GM21447 (cell line): Measurements from ENCODE around the gene NEDD9.

Experiments used
- ATAC-seq: cut with Tn5 transposase; IDR thresholded peaks from one replicate; pipeline ENCODE4 v1.9.1; 2021; ENCODE audit not compliant: unreplicated experiment

NEDD9 gene

DNA sequence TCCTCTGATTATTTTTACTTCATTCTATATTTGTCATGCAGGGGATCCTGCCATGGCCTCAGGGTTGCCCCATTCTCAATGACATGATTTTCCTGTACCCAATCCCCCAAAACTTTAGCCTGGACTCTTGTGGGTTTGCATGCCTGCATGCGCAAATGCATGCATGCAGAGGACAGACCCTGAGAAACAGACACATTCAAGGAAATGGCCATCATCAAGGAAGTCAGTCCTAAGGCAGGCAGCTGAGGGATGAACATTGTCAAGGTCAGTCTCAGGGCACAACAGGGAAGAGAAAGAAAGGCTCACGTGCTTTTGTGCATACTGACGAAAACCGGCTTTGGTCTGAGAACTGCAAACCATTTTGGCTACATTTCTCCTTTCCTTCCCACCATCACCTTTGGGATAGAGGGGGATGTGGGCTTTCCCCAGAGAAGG, 13.1 kb downstream of the NEDD9 start:
- ATAC-seq: no peak

DNA sequence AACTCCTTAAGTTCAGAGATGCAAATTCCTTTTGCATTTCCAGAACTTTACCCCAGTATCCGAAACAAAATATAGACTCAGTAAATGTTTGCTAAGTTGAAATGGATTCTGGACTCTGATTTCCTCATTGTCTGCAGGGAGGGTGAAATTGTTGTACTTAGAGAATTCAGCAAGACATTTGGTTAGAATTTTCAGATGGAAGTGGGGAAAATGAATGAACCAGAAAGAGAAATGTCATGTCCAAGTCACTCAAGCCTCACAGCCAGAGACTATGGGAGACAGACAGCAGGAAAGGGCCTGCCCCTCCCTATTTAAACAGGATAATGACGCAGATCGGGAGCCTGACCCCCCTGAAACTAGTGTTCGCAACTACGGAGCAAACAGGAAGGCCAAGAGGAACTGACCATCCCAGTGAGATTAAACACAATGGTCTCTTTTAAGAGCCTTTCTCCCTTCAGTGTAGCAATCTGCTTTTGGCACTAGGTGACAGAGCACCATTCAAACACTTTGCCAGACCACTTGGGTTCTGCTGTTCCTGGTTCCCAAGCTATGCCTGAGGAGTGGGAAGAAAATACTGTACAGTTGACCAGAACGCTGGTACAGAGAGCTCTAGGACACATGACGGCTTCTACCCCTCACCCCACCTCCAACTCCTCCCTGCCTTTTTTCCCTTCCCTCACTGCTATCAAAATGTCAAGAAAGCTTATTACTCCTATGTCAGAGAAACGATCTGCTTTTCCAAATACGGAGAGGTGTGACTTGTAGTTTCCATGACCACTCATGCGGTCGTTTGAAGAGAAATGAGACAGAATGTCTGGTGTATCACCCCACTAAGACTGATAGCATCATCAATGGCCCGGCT, 13.7 kb downstream of the NEDD9 start:
- no peak for ATAC-seq

DNA sequence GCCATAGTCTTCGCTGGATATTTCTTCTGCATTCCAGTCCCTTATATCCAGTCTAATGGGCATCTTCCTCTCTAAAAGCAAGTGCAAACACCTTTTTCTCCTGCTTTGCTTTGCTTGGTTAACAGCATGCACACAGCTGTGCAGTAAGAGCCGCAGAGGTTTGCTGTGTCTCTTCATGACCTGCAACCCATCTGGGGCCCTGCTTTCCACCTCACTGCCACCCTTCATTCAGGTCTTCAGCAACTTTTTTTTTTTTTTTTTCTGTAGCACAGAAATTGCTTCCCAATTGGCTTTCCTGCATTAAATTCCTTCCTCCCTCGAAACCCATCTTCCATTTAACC, 14.4 kb downstream of the NEDD9 start:
- ATAC-seq: no peak

DNA sequence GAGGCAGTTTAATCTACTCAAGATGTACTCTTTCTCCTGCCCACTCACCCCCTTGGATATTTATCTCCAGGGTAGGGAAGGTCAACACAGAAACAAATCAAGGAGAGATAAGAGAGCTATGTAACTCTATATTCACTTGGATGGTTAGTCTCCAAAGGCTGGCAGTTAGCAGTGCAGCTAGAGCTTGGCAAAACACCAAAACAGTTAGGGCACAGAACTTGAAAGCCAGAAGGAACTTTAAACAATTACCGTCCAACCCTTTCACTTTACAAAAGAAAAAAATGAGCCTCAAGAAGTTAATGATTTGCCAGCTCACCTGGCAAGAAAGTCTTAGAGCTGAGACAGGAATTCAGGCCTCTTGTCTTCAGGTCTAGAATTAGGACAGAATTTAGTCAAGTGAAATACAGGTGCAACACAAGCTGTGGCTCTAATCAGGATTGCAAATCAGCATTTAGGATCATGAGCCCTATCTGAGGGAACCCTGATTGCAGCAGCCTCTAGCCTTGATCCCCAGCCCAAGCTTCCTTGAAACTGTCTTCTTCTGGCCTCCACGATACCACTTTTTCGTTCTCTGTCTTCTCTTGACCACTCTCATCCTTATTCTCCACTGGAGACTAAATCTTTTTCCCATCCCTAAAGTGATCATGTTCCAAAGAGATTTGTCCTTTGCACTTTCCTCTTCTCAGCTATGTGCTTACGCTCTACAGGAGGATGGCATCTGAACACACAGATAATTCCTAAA, 14.9 kb downstream of the NEDD9 start:
- peak; percentile 74 for ATAC-seq

DNA sequence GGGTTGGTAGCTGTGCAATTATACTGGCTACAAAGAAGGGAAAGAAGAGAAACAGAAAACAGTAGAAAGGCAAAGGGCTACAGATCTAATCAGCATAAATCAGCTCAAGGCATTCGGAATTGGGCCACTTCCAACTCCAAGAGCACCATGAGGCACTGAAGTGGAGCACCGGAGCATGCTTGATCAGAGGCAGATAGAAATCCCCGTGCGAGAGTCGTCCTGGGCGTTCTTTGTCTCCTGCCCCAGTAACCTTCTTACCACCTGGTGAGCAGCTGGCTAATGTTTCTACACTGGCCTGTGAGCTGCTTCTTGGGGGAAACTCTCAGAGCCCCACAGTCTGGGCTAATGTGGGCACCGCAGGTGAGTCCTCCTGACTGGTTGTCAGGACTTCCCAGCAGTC, 16.7 kb downstream of the NEDD9 start:
- no peak for ATAC-seq

DNA sequence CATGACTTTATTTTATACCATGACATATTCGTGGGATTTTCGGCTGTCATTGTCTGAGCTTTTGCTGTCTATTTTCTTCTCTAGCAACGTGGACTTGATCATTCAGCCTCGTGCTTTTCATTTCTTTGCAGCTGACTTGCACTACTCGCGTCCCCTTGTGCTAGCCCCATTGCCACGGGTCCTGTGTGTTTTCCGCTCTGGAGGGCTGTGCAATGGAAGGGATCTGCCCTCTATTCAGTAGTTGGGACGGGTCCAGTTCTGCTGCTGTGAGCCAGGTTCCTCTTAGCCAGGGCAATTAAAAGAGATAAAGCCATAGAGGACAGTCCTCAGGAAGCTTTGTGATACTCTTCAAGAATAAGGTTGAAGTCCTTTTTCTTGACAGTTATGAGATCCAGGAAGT, 17.6 kb downstream of the NEDD9 start:
- no peak for ATAC-seq

DNA sequence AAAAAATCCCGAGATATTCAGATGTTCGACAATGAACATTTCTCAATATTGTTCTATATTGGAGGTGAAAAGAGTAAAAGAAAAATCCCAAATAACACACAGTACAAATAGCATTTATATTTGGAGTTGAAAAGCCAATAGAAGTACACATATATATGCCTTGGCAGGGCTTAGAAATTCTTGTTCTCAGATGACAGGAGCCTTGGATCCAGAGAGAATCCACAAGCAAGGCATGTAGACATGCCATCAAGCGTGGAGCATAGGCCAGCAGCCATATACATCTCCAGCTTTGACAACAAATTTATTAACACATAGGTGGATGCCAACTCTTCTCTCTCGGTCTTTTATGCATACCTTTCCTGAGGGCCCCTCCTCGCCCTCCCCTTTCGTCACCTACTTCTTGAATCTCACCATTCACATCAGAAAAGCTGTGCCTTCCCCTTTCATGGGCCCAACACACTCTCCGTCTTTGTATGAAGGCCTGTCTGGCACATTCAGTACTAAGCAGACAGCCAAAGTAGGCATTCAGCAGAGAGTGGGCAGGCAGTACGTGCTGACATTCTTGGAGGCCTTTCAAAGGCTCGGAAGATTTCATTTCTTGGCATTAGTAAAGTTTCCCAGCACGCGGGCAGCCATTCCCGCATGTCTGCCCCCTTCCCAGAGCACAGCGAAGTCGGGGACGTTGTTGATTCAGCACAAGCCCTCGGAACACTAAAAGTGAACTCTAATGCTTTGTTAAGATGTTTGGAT, 18.2 kb downstream of the NEDD9 start:
- no peak for ATAC-seq

DNA sequence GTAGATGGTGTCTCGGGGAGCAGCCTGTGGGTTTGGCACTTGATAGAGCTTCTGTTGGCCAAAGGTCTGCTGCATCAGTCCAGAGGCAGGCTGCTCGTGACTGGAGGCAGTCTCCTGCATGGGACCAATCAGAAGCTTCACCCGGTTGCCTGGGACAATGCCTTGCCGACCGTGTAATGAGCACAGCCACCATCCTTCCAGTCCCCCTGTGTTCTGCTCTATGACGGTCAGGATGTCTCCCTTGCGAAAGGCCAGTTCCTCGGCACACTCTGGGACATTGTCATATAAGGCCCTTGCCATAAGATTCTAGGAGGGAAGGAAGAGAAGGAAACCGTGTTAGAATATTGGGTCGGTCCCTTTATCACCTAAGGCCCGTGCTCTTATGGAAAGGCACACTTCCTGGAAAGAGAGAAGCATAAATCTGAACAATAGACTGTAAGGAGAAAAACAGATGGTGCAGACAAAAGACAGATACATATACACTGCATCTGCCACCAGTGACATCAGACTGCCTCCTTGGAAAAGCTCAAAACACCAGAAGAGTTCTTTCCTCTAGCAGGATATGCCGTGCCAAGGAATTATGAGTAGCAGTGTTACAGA, 18.9 kb downstream of the NEDD9 start:
- ATAC-seq: no peak

DNA sequence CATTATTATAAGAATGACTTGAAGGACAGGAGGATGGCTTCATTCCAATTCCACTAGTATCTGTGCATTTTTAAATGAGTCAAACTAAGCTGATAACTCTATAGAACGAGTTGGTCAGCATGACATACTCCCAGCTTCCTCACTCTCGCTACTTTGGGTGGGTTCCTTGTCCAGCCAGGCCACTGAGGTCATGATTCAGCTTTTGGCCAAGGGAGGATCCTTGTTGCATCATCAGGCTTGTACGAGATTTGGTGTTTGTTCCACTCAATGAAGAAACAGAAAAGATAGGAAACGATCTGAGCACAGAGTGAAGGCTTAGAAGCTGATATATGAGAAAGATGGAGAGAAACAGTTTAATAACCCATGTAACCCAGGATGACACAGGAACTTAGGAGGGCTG, 19.8 kb downstream of the NEDD9 start:
- ATAC-seq: no peak

DNA sequence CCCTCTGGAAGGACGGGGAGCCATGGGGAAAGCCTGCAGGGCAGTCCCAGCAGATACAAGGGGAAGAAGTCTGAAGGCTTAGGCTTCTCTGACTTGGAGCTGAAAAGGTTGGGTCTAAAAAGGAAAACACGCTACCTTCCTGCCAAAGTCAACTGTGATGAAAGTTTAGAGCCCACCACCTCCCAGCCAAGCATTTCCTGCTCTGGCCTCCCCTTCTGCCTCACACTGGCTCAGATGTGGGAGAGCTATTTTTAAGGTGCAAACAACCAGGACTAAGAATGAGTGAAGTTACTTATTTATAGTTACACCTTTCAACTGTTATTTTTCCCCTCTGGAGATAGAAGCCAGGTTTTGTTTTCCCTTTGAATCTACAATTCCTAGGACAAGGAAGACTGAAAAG, 21.2 kb downstream of the NEDD9 start:
- no peak for ATAC-seq

DNA sequence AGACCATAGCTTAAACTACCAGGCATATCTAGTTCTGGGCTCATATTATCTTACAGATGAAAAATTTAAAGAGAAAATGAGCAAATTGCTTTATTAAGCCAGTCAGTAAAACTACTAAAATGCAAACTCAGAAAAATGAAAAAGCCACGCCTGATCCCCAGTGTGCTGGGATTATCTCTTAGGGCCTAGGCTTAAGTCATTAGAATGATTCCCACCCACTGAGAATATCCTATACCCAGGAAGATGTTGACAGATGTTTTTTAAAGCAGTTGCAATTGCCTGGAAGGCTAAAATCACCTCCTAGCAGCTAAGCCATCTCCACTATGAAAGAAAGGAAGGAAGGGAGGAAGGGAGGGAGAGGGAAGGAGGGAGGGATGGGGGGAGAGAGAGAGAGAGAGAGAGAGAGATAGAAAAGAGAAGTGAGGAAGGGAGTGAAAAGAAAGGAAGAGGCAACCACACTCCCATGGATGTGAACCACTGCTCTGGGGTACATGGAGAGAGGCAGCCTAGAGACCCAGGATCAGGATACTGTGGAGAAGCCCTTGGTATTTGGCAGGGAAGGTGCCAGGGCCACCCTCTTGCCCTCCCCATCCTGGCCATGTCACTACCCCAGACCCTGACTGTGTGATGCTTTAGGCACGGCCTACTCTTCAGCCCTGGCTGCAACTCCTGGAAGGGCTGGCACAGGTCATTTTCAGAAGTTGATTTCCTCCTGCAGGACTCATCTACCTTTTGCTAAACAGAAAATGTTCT, 21.9 kb downstream of the NEDD9 start:
- ATAC-seq: no peak

DNA sequence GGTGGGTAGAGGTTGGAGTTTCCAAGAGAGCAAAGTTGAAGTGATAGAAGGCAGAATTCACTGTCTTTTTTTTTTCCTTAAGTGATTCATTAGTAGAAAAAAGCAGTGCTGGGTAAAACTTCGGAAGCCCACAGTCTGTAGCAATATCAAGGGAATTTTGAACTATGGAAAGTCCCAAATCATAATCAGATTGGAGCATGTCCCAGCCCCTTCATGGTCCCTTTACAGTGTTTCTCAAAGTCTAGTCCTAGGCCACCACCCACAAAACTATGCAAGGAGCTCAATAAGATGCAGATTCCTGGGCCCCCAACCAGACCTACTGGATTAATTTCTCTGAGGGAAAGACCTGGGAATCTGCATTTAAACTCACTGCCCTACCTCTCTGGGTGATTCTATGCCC, 22.6 kb downstream of the NEDD9 start:
- no peak for ATAC-seq

DNA sequence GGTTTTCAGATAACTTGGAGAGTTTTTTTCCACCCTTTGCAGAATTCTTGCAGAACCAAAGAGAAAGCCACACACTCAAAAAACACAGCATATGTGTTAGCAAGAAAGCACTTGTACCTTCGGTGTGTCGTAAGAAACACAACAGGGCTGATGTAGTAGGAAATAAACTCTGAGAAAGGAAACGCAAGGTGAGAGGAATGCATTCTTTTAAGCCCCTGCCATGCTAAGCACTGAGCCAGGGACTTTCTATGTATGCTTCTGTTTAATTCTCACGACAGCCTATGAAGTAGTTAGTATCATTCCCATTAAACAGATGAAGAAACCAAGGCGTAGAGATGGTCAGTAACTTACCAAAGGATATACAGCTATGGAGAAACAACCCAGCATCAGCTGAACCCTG, 23.1 kb downstream of the NEDD9 start:
- no peak for ATAC-seq

DNA sequence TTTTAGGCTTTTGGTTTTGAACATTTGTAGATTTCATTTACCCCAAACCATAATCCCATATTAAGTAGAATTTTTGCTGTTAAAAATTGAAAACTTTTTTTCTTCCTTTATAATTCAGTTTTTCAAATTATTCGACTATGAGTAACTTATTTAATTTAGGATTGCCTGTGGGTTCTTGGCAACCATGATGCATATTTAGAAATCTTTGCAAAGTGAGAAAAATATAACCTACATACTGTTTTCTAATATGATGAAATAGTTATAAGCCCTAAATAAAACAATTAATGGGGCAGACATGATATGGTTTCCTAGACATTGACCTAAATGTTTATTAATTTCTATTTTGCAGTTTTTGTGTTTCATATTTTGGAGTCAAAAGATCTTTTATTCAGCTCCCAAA, 23.6 kb downstream of the NEDD9 start:
- no peak for ATAC-seq

DNA sequence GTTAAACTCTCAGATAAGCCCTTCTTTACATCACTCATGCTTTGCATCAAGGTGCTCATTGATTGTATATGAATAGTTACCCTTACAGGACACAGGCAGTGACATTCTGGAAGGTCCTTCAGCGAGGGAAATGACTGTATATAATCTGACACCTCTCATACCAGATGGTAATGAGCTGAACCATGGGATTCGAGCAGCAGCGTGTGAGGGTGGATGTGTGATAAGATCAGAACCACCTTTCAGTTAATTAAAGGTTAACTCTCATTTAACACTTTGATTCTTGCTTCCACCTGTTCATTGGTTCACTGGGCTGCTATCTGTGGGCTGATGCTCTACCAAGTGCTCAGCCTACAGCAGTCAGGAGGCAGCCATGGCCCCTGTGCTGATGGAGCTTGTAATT, 24.2 kb downstream of the NEDD9 start:
- ATAC-seq: no peak

DNA sequence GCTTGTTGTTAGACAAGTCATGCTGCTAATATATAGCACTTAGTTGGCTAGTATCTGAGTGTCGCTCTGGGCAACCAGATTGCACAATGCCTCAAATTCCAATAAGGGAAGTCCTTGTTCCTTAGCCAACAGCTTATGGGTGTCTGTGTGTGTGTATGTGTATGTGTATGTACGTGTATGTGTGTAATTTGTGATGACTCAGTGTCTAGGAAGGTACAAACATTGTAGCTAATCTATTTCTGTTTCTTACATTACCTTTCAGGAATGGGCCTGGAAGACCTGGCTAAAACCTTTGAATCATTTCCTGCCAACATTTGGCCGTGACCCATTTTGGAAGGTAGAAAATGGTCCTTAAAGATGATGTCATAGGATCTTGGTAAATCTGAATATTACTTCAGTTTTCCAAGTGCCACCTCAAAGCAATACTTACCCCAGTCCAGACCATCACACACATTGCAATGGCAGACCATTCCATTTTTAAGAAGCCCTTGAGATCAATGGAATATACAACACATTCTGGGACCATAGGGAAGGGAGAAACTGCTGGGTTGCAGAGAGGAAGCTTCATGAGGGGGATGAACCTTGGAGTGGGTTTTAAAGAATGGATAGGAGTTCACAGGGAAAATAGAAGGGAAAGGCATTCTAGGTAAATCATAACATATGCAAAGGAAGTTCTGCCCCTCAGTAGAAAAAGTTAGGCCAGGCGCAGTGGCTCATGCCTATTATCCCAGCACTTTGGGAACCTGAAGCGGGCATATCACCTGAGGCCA, 25.1 kb downstream of the NEDD9 start:
- no peak for ATAC-seq

DNA sequence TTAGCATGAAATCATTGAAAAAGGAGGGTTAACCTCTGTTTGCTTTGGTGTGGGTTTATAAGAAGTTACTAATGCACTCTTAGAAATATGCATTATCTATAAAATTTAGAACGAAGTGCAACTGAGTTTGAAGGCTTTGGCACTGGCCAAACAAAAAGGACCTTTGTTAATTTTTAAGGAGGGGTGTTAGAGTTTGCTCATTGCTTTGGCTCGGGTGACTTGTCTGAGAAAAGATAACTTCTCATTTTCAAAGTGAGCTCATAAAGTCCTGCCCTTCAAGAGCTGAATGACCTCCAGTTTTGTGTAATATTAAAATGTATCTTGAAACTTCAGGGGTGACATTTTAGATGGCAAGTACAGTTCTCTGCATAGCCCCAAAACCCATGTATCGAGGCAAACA, 25.9 kb downstream of the NEDD9 start:
- ATAC-seq: no peak

DNA sequence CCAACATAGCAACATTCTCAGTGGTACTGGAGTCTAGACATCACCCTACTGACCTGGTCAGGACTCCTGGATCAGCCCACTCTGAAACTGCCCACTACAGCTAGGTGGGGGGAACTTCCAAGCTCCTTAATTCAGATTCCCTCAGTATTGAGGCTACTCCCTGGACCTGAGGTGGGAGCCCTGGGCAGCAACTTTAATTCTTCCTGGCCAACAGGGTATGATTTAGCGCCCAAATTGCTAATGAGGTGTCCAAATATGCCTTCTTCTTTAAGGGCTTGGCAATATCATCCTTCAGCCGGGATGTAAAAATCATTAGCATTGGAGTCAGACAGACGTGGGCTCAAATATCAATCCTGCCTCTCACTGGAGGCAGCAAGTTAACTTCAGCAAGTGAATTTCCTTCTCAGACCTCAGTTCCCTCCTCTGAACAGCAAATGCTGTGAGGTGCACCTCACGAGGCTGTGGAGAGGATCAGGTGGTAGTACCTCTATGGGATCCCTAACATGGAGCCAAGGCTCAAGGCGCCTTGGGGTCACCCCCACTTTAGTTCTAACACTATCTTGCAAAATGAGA, 27.6 kb downstream of the NEDD9 start:
- no peak for ATAC-seq

DNA sequence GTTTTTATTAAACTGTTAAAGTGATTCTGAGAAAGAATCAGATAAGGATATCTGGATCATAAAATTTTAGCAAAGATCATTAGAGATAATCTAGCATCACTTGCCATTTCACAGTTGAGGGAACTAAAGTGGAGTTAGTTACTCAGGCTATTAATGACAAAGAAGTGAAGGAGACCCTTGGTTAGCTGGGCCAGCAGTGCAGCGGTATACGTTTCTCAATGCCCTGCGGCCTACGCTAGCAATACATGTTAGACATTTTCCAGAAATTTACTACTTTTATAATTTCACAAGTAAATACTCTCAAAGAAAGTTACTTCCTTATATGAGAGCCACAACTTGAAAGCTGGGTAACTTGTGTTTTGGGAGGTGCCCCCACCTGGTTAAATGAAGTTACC, 28.5 kb downstream of the NEDD9 start:
- no peak for ATAC-seq
